ENCODE measurements around the gene MPZL2. TPM values are rescaled to one million over a fixed set of nuclear protein-coding genes. Genes with fewer than 3 reads are reported as not detected.

Gene MPZL2
- total RNA-seq, 1 donor from 2014 or later, result 2.3 TPM

DNA sequence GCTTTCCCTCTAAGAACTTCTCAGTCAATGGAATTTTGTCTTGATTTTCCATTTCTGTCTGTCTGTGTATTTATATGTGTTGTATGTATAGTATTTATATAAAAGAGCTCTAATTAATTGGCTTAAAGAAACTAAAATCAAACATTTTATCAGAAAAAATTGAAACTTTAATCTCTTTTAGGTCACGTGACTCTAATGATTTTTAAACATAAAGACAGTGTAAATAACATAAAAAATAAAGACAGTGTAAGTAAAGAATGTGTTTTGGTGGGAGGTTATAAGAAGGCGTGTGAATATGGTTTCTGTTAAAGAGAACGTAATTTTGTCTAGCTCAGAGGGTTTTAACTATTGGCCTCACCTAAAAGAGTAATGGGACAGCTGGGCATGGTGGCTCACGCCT is 41.7 kb downstream of the MPZL2 start:
- Histone ChIP-seq H3K9me3 (ENCODE audit: low read depth) (no peaks in the 10 kb centered on the region), H4K20me1 (ENCODE audit: low read depth) (no peaks in the 10 kb centered on the region), H3K4me1 (no peaks in the 10 kb centered on the region), H3K4me3 (no peak overlapping the region), H3K27ac (no peak overlapping the region), H3K4me2 (no peak overlapping the region), H3K9ac (no peak overlapping the region), H3K27me3 (peaks cover 4% of the 10 kb centered on the region), H3K79me2 (ENCODE audit: low read depth) (no peaks in the 10 kb centered on the region), H3K36me3 (no peaks in the 10 kb centered on the region), H3F3A (ENCODE audit: low read depth) (no peaks in the 10 kb centered on the region), H2AFZ (replicated peaks) (no peak overlapping the region)
- Mint-ChIP-seq H3K36me3 (no peaks in the 10 kb centered on the region), H3K27me3 (ENCODE audit: insufficient read depth, low read depth) (peaks cover 2% of the 10 kb centered on the region), H3K4me3 (no peak overlapping the region), H3K27ac (no peak overlapping the region), H3K9me3 (no peaks in the 10 kb centered on the region), H3K4me1 (no peaks in the 10 kb centered on the region)
- DNase-seq (ENCODE audit: low spot score), result no peak
- TF ChIP-seq EZH2phosphoT487 (IDR thresholded peaks at IDR 0.05) (no peak), CTCF (IDR thresholded peaks at IDR 0.05) (no peak), EZH2 (IDR thresholded peaks at IDR 0.05) (no peak)

DNA sequence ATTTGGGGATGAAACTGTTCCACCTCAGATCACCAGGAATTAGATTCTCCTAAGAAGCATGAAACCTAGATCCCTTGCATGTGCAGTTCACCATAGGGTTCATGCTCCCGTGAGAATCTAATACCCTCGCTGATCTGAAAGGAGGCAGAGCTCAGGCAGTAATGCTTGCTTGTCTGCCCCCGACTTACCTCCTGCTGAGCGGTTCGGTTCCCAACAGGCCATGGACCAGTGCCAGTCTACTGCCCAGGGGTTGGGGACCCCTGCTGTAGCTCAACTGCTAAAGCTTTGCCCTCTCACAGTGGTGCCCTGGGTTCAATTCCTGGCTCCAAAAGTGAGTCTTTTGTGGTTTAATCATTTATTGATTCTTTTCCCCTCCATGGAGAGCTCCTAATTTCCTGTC is 42.7 kb downstream of the MPZL2 start:
- no peaks in the 10 kb centered on the region for H3K36me3 Mint-ChIP-seq
- Histone ChIP-seq H2AFZ (replicated peaks) (no peak overlapping the region), H3K27ac (no peak overlapping the region), H3K9ac (no peak overlapping the region), H3K27me3 (peaks cover 4% of the 10 kb centered on the region), H3K4me1 (no peaks in the 10 kb centered on the region), H3K79me2 (ENCODE audit: low read depth) (no peaks in the 10 kb centered on the region), H3K4me3 (no peak overlapping the region), H3K36me3 (no peaks in the 10 kb centered on the region), H3F3A (ENCODE audit: low read depth) (no peaks in the 10 kb centered on the region), H3K9me3 (ENCODE audit: low read depth) (no peaks in the 10 kb centered on the region), H3K4me2 (no peak overlapping the region), H4K20me1 (ENCODE audit: low read depth) (no peaks in the 10 kb centered on the region)
- no peak for DNase-seq (ENCODE audit: low spot score)
- H3K27me3 Mint-ChIP-seq (ENCODE audit: insufficient read depth, low read depth), result peaks cover 2% of the 10 kb centered on the region
- H3K9me3 Mint-ChIP-seq, result no peaks in the 10 kb centered on the region
- TF ChIP-seq CTCF (IDR thresholded peaks at IDR 0.05) (no peak), EZH2phosphoT487 (IDR thresholded peaks at IDR 0.05) (no peak), EZH2 (IDR thresholded peaks at IDR 0.05) (no peak)
- H3K27ac Mint-ChIP-seq, result no peak overlapping the region
- no peaks in the 10 kb centered on the region for H3K4me1 Mint-ChIP-seq
- no peak overlapping the region for H3K4me3 Mint-ChIP-seq

DNA sequence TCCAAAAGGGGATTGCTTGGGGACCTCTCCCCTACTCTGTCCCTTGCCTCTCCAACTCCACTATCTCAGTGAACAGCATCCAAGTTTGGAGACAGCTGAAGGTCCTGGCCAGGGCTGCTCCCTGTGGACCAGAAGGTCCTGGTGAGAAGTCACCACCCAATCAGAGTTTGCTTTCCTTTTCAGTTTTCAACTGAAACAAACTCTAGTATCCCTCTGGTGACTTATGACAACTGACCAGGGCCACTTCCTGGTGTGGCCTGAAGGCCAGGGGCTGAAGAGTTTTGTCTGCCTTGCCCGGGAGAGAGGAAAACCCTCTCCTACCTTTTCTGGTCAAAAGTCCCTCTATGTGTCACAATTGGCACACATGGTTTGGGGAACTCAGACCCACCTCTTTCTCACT is 44.4 kb downstream of the MPZL2 start:
- H3K79me2 ChIP-seq (ENCODE audit: low read depth), result no peaks in the 10 kb centered on the region
- no peaks in the 10 kb centered on the region for H3K36me3 ChIP-seq
- no peak for DNase-seq (ENCODE audit: low spot score)
- H3K9ac ChIP-seq, result no peak overlapping the region
- no peaks in the 10 kb centered on the region for H4K20me1 ChIP-seq (ENCODE audit: low read depth)
- H3K4me2 ChIP-seq, result no peak overlapping the region
- no peaks in the 10 kb centered on the region for H3K36me3 Mint-ChIP-seq
- no peaks in the 10 kb centered on the region for H3F3A ChIP-seq (ENCODE audit: low read depth)
- H3K9me3 Mint-ChIP-seq, result no peaks in the 10 kb centered on the region
- no peak overlapping the region for H3K4me3 ChIP-seq
- no peaks in the 10 kb centered on the region for H3K4me1 ChIP-seq
- H2AFZ ChIP-seq (replicated peaks), result no peak overlapping the region
- no peak overlapping the region for H3K4me3 Mint-ChIP-seq
- no peaks in the 10 kb centered on the region for H3K9me3 ChIP-seq (ENCODE audit: low read depth)
- no peak overlapping the region for H3K27ac ChIP-seq
- no peaks in the 10 kb centered on the region for H3K4me1 Mint-ChIP-seq
- no peak overlapping the region for H3K27ac Mint-ChIP-seq
- no peak for TF ChIP-seq EZH2phosphoT487 (IDR thresholded peaks at IDR 0.05)
- no peak for TF ChIP-seq EZH2 (IDR thresholded peaks at IDR 0.05)
- TF ChIP-seq CTCF (IDR thresholded peaks at IDR 0.05), result no peak
- H3K27me3 Mint-ChIP-seq (ENCODE audit: insufficient read depth, low read depth), result peaks cover 2% of the 10 kb centered on the region
- H3K27me3 ChIP-seq, result no peaks in the 10 kb centered on the region

Data from neural progenitor cell (in vitro differentiated cells).